H1 (cell line): ENCODE measurements around the gene CD84. TPM values are rescaled to one million over a fixed set of nuclear protein-coding genes. Genes with fewer than 3 reads are reported as not detected.

Experiments
- CTCF ChIA-PET: fragments of 300-600 bp; sonication (Branson Sonifier 250); formaldehyde crosslinking; loops from one replicate; lab custom pipeline; 2021; ENCODE audit not compliant: partially characterized antibody; lab: Charles Lee
- POLR2A ChIA-PET: fragments of 300-600 bp; sonication (Branson Sonifier 250); formaldehyde crosslinking; loops from one replicate; lab custom pipeline; 2021; ENCODE audit warnings: inconsistent platforms; ENCODE audit not compliant: partially characterized antibody; lab: Charles Lee
- DNase-seq, 2 experiments: peaks; one replicate each; pipeline versions ENCODE4 v3.0.0 to v3.0.0-alpha.2; 2010 to 2022; ENCODE audit warnings: low spot score in 2 of 2, low read depth in 1 of 2, mixed read lengths in 1 of 2
- FAIRE-seq: peaks from 2 replicates; lab custom pipeline; 2011; peaks lifted over from hg19 to GRCh38; lab: Jason Lieb, UNC
- H2AFZ ChIP-seq: 2 replicates; pipeline ENCODE4 v1.8.1; 2012; ENCODE audit warnings: low read length, inconsistent platforms
- H2AK5ac ChIP-seq: 2 replicates; pipeline ENCODE4 v1.6.1; 2013; ENCODE audit warnings: low read depth, low read length
- H2BK120ac ChIP-seq: replicated peaks from 2 replicates; pipeline ENCODE3; 2013; ENCODE audit warnings: low read depth, low read length, inconsistent platforms
- H2BK12ac ChIP-seq: 2 replicates; pipeline ENCODE4 v1.6.1; 2013; ENCODE audit warnings: low read depth, low read length
- H2BK15ac ChIP-seq: 2 replicates; pipeline ENCODE4 v1.6.1; 2013; ENCODE audit warnings: low read length
- H2BK20ac ChIP-seq: 2 replicates; pipeline ENCODE4 v1.6.1; 2013; ENCODE audit warnings: low read length
- H2BK5ac ChIP-seq: 2 replicates; pipeline ENCODE4 v1.6.1; 2013; ENCODE audit warnings: low read depth, low read length
- H3K14ac ChIP-seq: 2 replicates; pipeline ENCODE4 v1.6.1; 2013; ENCODE audit warnings: inconsistent platforms; ENCODE audit not compliant: insufficient read length
- H3K18ac ChIP-seq: 2 replicates; pipeline ENCODE4 v1.6.1; 2013; ENCODE audit warnings: low read length; ENCODE audit errors: extremely low read depth
- H3K23ac ChIP-seq: 2 replicates; pipeline ENCODE4 v1.6.1; 2013; ENCODE audit warnings: inconsistent platforms; ENCODE audit not compliant: insufficient read length
- H3K23me2 ChIP-seq: 2 replicates; pipeline ENCODE4 v1.6.1; 2013; ENCODE audit warnings: low read depth, low read length
- H3K27ac ChIP-seq: 2 replicates; pipeline ENCODE4 v1.6.1; 2011; ENCODE audit warnings: low read depth, low read length, inconsistent platforms
- H3K27me3 ChIP-seq, 4 experiments: replicated peaks in 1 of 4; 1 replicate in 1 of 4; 2 replicates in 3 of 4; pipeline versions ENCODE4 v1.6.1 to v1.8.1; 2011 to 2013; ENCODE audit warnings: low read length in 3 of 4, mild to moderate bottlenecking in 3 of 4, inconsistent platforms in 2 of 4, mixed read lengths in 2 of 4, moderate library complexity in 1 of 4; ENCODE audit not compliant: control insufficient read depth in 3 of 4, insufficient read depth in 3 of 4; ENCODE audit errors: extremely low read depth in 1 of 4
- H3K36me3 ChIP-seq, 4 experiments: 2 replicates each; pipeline versions ENCODE4 v1.6.1 to v1.8.1; 2011 to 2013; ENCODE audit warnings: mild to moderate bottlenecking in 4 of 4, low read length in 3 of 4, moderate library complexity in 2 of 4, control low read depth in 1 of 4, inconsistent platforms in 1 of 4; ENCODE audit not compliant: insufficient read depth in 4 of 4, control insufficient read depth in 2 of 4
- H3K4ac ChIP-seq: replicated peaks from 2 replicates; pipeline ENCODE3; 2013; ENCODE audit warnings: low read length, low read depth, mixed read lengths, inconsistent platforms; ENCODE audit not compliant: insufficient read length
- H3K4me1 ChIP-seq, 4 experiments: replicated peaks in 1 of 4; 1 replicate in 1 of 4; 2 replicates in 3 of 4; pipeline versions ENCODE4 v1.6.1 to v1.8.1; 2011 to 2013; ENCODE audit warnings: low read length in 3 of 4, inconsistent platforms in 2 of 4, mixed read lengths in 1 of 4; ENCODE audit not compliant: insufficient read depth in 4 of 4, control insufficient read depth in 3 of 4
- H3K4me2 ChIP-seq, 2 experiments: 2 replicates each; pipeline versions ENCODE4 v1.6.1 to v1.8.1; 2011 to 2013; ENCODE audit warnings: low read depth in 2 of 2, low read length in 2 of 2, control low read depth in 1 of 2, inconsistent platforms in 1 of 2, mild to moderate bottlenecking in 1 of 2; ENCODE audit not compliant: insufficient read depth in 1 of 2
- H3K4me3 ChIP-seq, 4 experiments: fragments of 200-600, 300-600 bp in 1 of 4; sonication (generic), shearing (Covaris generic), sonication (Bioruptor Twin) in 1 of 4; 2 replicates each; pipeline versions ENCODE4 v1.5.1 to v1.8.1; 2011 to 2016; ENCODE audit warnings: low read length in 4 of 4, low read depth in 3 of 4, control low read depth in 2 of 4, inconsistent platforms in 2 of 4, mild to moderate bottlenecking in 2 of 4, mixed read lengths in 1 of 4, moderate library complexity in 1 of 4; ENCODE audit not compliant: insufficient read depth in 2 of 4; ENCODE audit errors: extremely low read depth in 1 of 4
- H3K56ac ChIP-seq: replicated peaks from 2 replicates; pipeline ENCODE3; 2013; ENCODE audit warnings: low read depth, mild to moderate bottlenecking, mixed read lengths, low read length, inconsistent platforms; ENCODE audit not compliant: insufficient read length
- H3K79me1 ChIP-seq: 2 replicates; pipeline ENCODE4 v1.6.1; 2013; ENCODE audit warnings: low read depth, low read length, control low read depth
- H3K79me2 ChIP-seq, 2 experiments: 2 replicates each; pipeline versions ENCODE4 v1.6.1 to v1.8.1; 2012 to 2013; ENCODE audit warnings: low read length in 2 of 2, mild to moderate bottlenecking in 2 of 2, inconsistent platforms in 1 of 2; ENCODE audit not compliant: insufficient read depth in 2 of 2, control insufficient read depth in 1 of 2
- H3K9ac ChIP-seq, 4 experiments: replicated peaks in 1 of 4; 1 replicate in 1 of 4; 2 replicates in 3 of 4; pipeline versions ENCODE4 v1.6.1 to v1.8.1; 2011 to 2013; ENCODE audit warnings: low read depth in 3 of 4, low read length in 3 of 4, control low read depth in 2 of 4, mild to moderate bottlenecking in 2 of 4, moderate library complexity in 2 of 4, inconsistent platforms in 1 of 4; ENCODE audit errors: extremely low read depth in 1 of 4
- H3K9me3 ChIP-seq, 2 experiments: 2 replicates each; pipeline versions ENCODE4 v1.6.1 to v1.8.1; 2012 to 2013; ENCODE audit warnings: mild to moderate bottlenecking in 2 of 2, moderate library complexity in 2 of 2, control low read depth in 1 of 2, inconsistent platforms in 1 of 2, low read depth in 1 of 2, low read length in 1 of 2, mixed read lengths in 1 of 2; ENCODE audit not compliant: insufficient read depth in 2 of 2
- H4K20me1 ChIP-seq, 2 experiments: replicated peaks in 1 of 2; 2 replicates each; pipeline versions ENCODE3 to v1.8.1; 2011 to 2013; ENCODE audit warnings: inconsistent platforms in 2 of 2, low read length in 2 of 2, mild to moderate bottlenecking in 1 of 2; ENCODE audit not compliant: insufficient read depth in 2 of 2, control insufficient read depth in 1 of 2
- H4K5ac ChIP-seq: 2 replicates; pipeline ENCODE4 v1.6.1; 2013; ENCODE audit warnings: low read length, low read depth, mixed read lengths, inconsistent platforms; ENCODE audit not compliant: insufficient read length
- H4K8ac ChIP-seq: 2 replicates; pipeline ENCODE4 v1.8.0; 2013; ENCODE audit warnings: mild to moderate bottlenecking, moderate library complexity, low read length, inconsistent platforms; ENCODE audit not compliant: insufficient read depth; ENCODE audit errors: extremely low read depth
- H4K91ac ChIP-seq: replicated peaks from 2 replicates; pipeline ENCODE3; 2013; ENCODE audit warnings: low read length, mixed read lengths, inconsistent platforms; ENCODE audit not compliant: insufficient read length
- POLR2AphosphoS5 ChIP-seq: IDR thresholded peaks from 2 replicates; pipeline ENCODE4 v1.6.1; 2011; ENCODE audit warnings: low read depth, low read length
- RFX5 ChIP-seq: IDR thresholded peaks from 2 replicates; pipeline ENCODE4 v1.6.1; 2011; ENCODE audit warnings: low read depth, low read length, improper control_type of control experiment, borderline replicate concordance
- WGBS, 2 experiments: shearing (Covaris generic) in 1 of 2; methylation state at CpG; one replicate each; pipeline versions ENCODE4 v1.1.6 to v1.1.7; 2013 to 2015; ENCODE audit warnings: low lambda C conversion rate in 2 of 2, mixed read lengths in 2 of 2, inconsistent platforms in 1 of 2, low coverage in 1 of 2, missing lambda C conversion rate in 1 of 2; ENCODE audit not compliant: insufficient replicate concordance in 2 of 2, insufficient coverage in 1 of 2, insufficient read length in 1 of 2; ENCODE audit errors: extremely low coverage in 1 of 2, missing lambda C conversion rate in 1 of 2; 5-methylcytosine and 5-hydroxymethylcytosine counted together
- polyA plus RNA-seq, 7 experiments: library from polyadenylated mRNA; depleted of rRNA in 3 of 7; stranded (reverse) in 5 of 7; unstranded in 2 of 7; fragments of >200 nt in 5 of 7; fragments of 200-250 nt in 2 of 7; gene quantifications; 1 replicate in 5 of 7; 2 replicates in 1 of 7; 4 replicates in 1 of 7; pipeline versions ENCODE4 v1.2.1 to v1.2.3, GENCODE V29; 2011 to 2013; ENCODE audit warnings: missing spikeins in 2 of 7, mixed read lengths in 2 of 7
- total RNA-seq: library from RNA; stranded (reverse); fragmentation: NEBNext Ultra II Directional; extraction: Animal tissue kit (Norgen Biotek cat#: 25700); gene quantifications from 2 replicates; pipeline ENCODE4 v1.2.1, GENCODE V29; 2021
- TF ChIP-seq, protein P1 (sequence below): IDR thresholded peaks from 2 replicates; pipeline ENCODE4 v1.6.1; 2012; ENCODE audit warnings: inconsistent platforms

The CD84 gene
- total and polyA plus RNA-seq, 2 of the 8 experiments (the other 6 are each of a cell fraction or from before 2014, with no cell fraction given), result not detected

DNA sequence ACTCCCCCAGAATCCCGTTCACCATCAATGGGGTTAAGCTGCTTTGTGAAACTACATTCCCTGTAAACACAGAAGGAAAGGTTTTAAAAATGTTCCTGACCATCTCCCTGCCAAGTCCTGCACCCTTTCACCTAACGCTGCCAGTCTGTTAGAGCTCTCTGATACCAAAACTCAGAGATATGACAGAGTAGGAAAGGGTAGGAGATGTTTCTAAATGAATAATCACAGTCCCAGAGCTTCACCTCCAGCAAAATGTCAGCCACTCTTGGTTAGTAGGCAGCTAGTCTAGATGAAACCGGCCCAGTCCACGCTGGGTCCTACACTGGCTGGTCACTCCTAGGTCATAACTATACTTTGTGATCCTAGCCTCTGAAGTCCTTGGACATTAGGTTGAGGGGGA is 83.0 kb downstream of the CD84 start:
- Histone ChIP-seq H3K56ac (no peak overlapping the region), H2AFZ (no peak overlapping the region), H2BK20ac (no peak overlapping the region), H3K23me2 (no peaks in the 10 kb centered on the region), H2AK5ac (no peak overlapping the region)
- DNase-seq, result no peak
- POLR2A ChIA-PET, result no interaction called here
- TF ChIP-seq POLR2AphosphoS5 (no peak), RFX5 (no peak)
- TF ChIP-seq, protein P1, sequence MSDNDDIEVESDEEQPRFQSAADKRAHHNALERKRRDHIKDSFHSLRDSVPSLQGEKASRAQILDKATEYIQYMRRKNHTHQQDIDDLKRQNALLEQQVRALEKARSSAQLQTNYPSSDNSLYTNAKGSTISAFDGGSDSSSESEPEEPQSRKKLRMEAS, result no peak
- TF ChIP-seq, all 59 proteins: peak for 0
- CTCF ChIA-PET, result interaction anchor here (0.5 to 1.6 kb wide), 3 partner anchors 54 to 349 kb away, joined by 3 to 9 read pairs (median 3); no protein-coding TSS in a partner anchor
- Histone ChIP-seq H3K4me1 (no peaks in the 10 kb centered on the region), H3K18ac (no peak overlapping the region), H4K8ac (no peak overlapping the region), H3K36me3 (no peaks in the 10 kb centered on the region), H4K20me1 (no peaks in the 10 kb centered on the region), H3K79me1 (no peaks in the 10 kb centered on the region), H3K9ac (no peak overlapping the region), H2BK120ac (no peak overlapping the region), H3K27ac (no peak overlapping the region), H3K4ac (no peak overlapping the region), H3K27me3 (peaks cover 0 to 1% (median 0%) of the 10 kb centered on the region in 4 experiments; a peak in 1 of 7 replicates), H3K4me2 (no peak overlapping the region), H3K4me3 (no peak overlapping the region), H4K5ac (no peak overlapping the region), H3K23ac (no peak overlapping the region), H3K14ac (no peak overlapping the region), H2BK12ac (no peak overlapping the region), H2BK15ac (no peak overlapping the region), H4K91ac (no peak overlapping the region), H3K79me2 (no peaks in the 10 kb centered on the region), H2BK5ac (no peak overlapping the region), H3K9me3 (0 out of 4 replicates have a peak, but pooled peaks cover 0 to 2% of the 10 kb centered on the region in 2 experiments)
- no peak for FAIRE-seq
- WGBS, 2 experiments, result 89% methylated on average over 4 of the region's 4 CpGs; no CpG with 5 or more reads in 1 of the 2 experiments
